Mammary epithelial cell (primary cell): Measurements from ENCODE around the gene FAM217A.

Experiments
- EZH2 ChIP-seq: IDR thresholded peaks from 2 replicates; pipeline ENCODE4 v1.6.1; 2012; ENCODE audit warnings: low read length, inconsistent platforms, borderline replicate concordance
- TF ChIP-seq, protein P1 (sequence below), 2 donors: IDR thresholded peaks in 1 of 2; conservative IDR thresholded peaks in 1 of 2; 2 replicates each; pipeline ENCODE4 v1.5.1; 2011 to 2012; ENCODE audit warnings: inconsistent platforms in 2 of 2, low read length in 2 of 2, mild to moderate bottlenecking in 2 of 2, control low read depth in 1 of 2, low read depth in 1 of 2; ENCODE audit not compliant: insufficient read depth in 1 of 2; ENCODE audit errors: extremely low read depth in 1 of 2

DNA sequence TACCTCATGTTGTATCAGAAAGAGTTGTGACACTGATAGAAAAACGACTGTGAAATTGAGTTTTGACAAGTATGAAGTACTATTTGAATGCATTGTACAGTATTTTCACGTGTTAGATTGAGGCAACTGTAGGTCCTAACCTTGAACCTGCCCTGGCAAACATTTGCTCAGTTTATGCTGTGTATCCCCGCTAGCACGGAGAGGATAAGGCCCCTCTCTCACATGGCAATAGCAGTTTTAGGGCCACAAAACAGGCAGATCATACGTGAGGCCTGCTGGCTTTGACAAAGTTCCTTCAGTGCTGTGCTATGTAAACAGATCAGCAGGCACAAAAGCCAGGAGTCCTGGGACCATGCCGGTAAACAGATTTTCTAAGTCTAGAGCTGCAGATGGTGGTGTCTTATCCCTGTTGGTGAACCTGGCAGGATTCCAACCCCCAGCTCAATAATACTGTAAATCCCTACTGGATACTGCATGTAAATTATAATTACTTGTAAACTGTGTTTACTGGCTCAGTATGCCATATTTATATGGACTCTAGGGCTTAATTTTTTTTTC, 23.8 kb upstream of the FAM217A start:
- TF ChIP-seq, protein P1, sequence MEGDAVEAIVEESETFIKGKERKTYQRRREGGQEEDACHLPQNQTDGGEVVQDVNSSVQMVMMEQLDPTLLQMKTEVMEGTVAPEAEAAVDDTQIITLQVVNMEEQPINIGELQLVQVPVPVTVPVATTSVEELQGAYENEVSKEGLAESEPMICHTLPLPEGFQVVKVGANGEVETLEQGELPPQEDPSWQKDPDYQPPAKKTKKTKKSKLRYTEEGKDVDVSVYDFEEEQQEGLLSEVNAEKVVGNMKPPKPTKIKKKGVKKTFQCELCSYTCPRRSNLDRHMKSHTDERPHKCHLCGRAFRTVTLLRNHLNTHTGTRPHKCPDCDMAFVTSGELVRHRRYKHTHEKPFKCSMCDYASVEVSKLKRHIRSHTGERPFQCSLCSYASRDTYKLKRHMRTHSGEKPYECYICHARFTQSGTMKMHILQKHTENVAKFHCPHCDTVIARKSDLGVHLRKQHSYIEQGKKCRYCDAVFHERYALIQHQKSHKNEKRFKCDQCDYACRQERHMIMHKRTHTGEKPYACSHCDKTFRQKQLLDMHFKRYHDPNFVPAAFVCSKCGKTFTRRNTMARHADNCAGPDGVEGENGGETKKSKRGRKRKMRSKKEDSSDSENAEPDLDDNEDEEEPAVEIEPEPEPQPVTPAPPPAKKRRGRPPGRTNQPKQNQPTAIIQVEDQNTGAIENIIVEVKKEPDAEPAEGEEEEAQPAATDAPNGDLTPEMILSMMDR (conservative IDR thresholded peaks at IDR 0.05 in 1 of 2, IDR thresholded peaks at IDR 0.05 in 1 of 2; ENCODE audit: extremely low read depth in 1 of 2, insufficient read depth in 1 of 2, low read depth in 1 of 2, low read length in 2 of 2): no peak
- no peak for TF ChIP-seq EZH2
